GM13976 (cell line): Measurements from ENCODE around the gene CACNB2.

ENCODE experiments used
- DNase-seq: peaks from one replicate; pipeline ENCODE4 v3.0.0; 2012; ENCODE audit warnings: low spot score
- in situ Hi-C: fragments of 300-500 bp; cut with MboI; formaldehyde crosslinking; loops from one replicate; pipeline ENCODE4 v1.12.0; 2022; ENCODE audit warnings: low sequenced_read_pairs, mixed read lengths, inconsistent platforms; ENCODE audit not compliant: unreplicated experiment
- TF ChIP-seq, protein P1 (sequence below): IDR thresholded peaks from 2 replicates; pipeline ENCODE4 v1.5.1; 2012; ENCODE audit warnings: borderline replicate concordance, mild to moderate bottlenecking; ENCODE audit not compliant: insufficient read depth; ENCODE audit errors: extremely low read depth, missing control alignments, control extremely low read depth

CACNB2 gene

DNA sequence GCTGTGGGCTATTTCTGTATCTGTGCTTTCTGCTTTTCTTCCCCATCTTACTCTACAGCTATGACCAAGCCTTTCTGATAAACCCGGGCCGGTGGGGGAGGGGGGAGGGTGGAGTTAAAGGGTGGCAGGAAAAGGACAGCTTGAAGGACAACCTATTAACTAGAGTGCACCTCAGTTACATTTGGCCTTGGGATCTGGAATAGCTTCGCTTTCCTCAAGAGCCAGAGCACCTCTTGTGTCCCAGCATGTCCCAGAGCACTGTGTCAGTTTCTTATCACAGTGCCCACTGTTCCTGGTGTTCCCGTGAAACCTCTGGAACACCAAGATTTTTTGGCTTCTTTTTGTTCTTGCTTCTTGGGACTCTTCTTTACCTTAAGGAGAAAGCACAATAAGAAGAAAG lies 350.5 kb downstream of the CACNB2 start:
- in situ Hi-C loops = no loop called here
- no peak for DNase-seq
- TF ChIP-seq, protein P1, sequence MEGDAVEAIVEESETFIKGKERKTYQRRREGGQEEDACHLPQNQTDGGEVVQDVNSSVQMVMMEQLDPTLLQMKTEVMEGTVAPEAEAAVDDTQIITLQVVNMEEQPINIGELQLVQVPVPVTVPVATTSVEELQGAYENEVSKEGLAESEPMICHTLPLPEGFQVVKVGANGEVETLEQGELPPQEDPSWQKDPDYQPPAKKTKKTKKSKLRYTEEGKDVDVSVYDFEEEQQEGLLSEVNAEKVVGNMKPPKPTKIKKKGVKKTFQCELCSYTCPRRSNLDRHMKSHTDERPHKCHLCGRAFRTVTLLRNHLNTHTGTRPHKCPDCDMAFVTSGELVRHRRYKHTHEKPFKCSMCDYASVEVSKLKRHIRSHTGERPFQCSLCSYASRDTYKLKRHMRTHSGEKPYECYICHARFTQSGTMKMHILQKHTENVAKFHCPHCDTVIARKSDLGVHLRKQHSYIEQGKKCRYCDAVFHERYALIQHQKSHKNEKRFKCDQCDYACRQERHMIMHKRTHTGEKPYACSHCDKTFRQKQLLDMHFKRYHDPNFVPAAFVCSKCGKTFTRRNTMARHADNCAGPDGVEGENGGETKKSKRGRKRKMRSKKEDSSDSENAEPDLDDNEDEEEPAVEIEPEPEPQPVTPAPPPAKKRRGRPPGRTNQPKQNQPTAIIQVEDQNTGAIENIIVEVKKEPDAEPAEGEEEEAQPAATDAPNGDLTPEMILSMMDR = no peak

DNA sequence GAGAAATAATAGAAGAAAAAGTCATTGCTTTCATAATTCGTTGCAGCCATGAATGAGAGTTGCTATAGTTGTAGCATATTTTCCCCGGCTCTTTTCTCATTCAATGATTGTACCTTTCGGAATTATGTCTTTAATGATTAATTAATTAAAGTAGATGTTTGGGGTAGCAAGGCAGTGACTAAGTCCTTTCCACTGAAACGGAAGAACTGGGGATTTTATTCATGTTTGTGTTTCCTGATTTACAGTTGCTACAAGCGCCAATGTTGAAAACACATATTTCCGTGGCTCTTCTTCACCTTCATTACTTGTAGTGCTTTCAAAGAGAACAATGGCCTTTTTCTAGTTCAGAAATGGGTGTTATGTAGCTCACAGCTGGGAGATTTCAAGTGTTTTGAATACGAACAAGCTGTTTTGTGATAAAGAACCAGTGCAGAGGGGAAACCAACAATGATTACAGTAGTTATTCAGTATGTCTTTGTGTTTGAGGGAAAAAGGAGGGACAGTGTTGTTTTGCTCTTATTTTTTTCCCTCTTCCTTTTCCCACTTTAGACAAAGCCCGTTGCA lies 357.7 kb downstream of the CACNB2 start:
- in situ Hi-C loops = no loop called here
- DNase-seq = no peak
- TF ChIP-seq, protein P1 = no peak

DNA sequence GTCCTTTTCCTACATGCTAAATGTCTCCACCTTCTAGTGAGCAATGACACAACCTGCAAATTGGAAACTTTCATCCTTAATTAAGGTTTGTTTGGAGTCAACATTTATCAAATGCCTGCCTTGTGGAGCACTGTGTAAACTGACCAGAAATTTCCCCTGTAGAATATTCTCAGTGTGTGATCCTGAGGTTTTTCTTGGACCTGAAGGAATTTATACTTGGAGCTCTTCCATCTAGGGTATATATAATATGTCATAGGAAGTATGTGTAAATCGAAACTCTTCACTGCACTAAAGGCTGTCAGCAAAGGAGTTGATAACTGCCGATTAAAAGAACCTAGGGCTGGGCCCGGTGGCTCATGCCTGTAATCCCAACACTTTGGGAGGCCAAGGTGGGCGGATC lies 358.8 kb downstream of the CACNB2 start:
- in situ Hi-C loops = no loop called here
- DNase-seq = no peak
- TF ChIP-seq, protein P1 = no peak

DNA sequence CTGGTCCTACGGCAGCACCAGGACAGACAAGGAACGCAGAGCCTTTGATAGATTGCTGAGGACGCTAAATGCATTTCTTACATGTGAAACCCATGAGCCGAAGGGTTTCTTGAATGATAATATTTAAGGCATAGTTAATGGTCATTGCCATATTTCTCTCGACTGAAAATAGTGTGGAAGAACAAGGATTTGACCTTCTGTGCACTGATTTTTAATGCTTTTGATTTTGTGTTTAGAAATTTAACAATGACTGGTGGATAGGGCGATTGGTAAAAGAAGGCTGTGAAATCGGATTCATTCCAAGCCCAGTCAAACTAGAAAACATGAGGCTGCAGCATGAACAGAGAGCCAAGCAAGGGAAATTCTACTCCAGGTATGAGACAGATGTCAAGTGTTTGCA lies 360.4 kb downstream of the CACNB2 start:
- in situ Hi-C loops = no loop called here
- TF ChIP-seq, protein P1 = no peak
- no peak for DNase-seq

DNA sequence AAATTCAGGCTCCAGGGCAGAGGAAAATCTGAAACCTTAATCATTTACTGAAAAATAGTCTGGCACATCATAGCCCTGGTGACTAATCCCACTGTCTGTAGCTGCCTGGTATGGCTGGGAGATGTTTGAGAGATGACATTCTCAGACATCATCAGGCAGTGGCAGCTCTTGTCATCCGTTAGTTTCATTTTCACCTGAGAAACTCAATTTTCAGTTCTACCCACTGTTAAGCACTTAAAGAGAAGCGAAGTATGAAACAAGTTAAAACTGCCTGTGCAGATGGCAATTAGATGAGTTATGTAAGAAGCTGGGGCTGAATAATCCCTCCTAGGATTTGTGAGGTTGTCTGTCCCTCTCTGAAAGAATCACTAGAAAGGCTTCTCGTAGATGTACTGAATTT lies 361.0 kb downstream of the CACNB2 start:
- DNase-seq = peak; percentile 27
- in situ Hi-C loops = no loop called here
- TF ChIP-seq, protein P1 = no peak

DNA sequence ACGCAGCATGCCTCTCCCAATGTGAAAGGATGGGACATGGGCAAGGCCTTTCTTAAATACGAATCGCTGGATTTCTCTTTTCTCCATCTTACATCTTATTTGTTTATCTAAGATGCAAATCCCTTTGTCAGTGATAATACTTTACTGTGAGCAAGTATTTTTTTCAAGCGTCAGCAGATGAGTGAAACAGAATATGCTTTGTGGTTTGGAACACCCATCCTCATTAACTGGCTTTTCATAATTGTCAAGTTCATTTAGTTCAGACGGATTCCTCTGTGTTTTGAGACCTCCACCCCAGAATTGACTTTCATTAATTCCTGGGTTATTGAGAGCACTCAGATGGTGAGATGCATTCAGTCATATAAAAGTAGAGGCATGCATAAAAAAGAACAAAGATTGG lies 361.4 kb downstream of the CACNB2 start:
- in situ Hi-C loops = no loop called here
- TF ChIP-seq, protein P1 = no peak
- no peak for DNase-seq
